Vagina (tissue), 2 donors: Measurements from ENCODE around the gene LRMDA. TPM values are rescaled to one million over a fixed set of nuclear protein-coding genes. Genes with fewer than 3 reads are reported as not detected.

Experiments
- DNase-seq, 2 donors: peaks; one replicate each; pipeline ENCODE4 v3.0.0-alpha.2; 2017; ENCODE audit errors: extremely low spot score in 2 of 2
- H3K27ac ChIP-seq: fragments of 200-600 bp; sonication (generic); one replicate; pipeline ENCODE4 v1.5.1; 2019
- H3K27me3 ChIP-seq: fragments of 200-600 bp; sonication (generic); one replicate; pipeline ENCODE4 v1.5.1; 2019
- H3K36me3 ChIP-seq, 2 donors: fragments of 200-600 bp; sonication (generic); one replicate each; pipeline ENCODE4 v1.5.1; 2017 to 2019
- H3K4me1 ChIP-seq: fragments of 200-600 bp; sonication (generic); one replicate; pipeline ENCODE4 v1.5.1; 2019
- H3K4me3 ChIP-seq, 2 donors: fragments of 200-600 bp; sonication (generic); 1 replicate in 1 of 2; 2 replicates in 1 of 2; pipeline ENCODE4 v1.5.1; 2016 to 2019
- H3K9me3 ChIP-seq: fragments of 200-600 bp; sonication (generic); one replicate; pipeline ENCODE4 v1.5.1; 2019
- CTCF ChIP-seq, 3 experiments: fragments of 450-650 bp in 2 of 3; fragments of 200-600 bp in 1 of 3; sonication (generic) in 1 of 3; IDR thresholded peaks; one replicate each; pipeline ENCODE4 v1.5.1; 2017 to 2019; ENCODE audit warnings: antibody characterized with exemption in 3 of 3, mild to moderate bottlenecking in 2 of 3, moderate library complexity in 2 of 3
- POLR2A ChIP-seq, 2 donors: fragments of 450-650 bp; IDR thresholded peaks; one replicate each; pipeline ENCODE4 v1.6.1; 2017; ENCODE audit warnings: antibody characterized with exemption in 2 of 2, mild to moderate bottlenecking in 2 of 2, moderate library complexity in 2 of 2
- POLR2AphosphoS5 ChIP-seq, 2 donors: sonication (generic); formaldehyde crosslinking; IDR thresholded peaks; one replicate each; pipeline ENCODE4 v1.9.0; 2017; ENCODE audit warnings: antibody characterized with exemption in 2 of 2, mild to moderate bottlenecking in 2 of 2, low read depth in 1 of 2; ENCODE audit not compliant: insufficient read depth in 1 of 2
- intact Hi-C: fragments of 100-400 bp; cut with DNase I; formaldehyde crosslinking; loops from one replicate; pipeline ENCODE4 v1.15.1; 2023
- total RNA-seq: library from RNA; depleted of rRNA; stranded (reverse); fragments of >200 nt; gene quantifications from one replicate; pipeline ENCODE4 v1.2.3, GENCODE V29; 2016

The LRMDA gene
- total RNA-seq, 1 donor from 2014 or later = 22.6 TPM

- Histone ChIP-seq H3K4me3 (no peak overlapping the region), H3K4me1 (no peaks in the 10 kb centered on the region), H3K36me3 (no peaks in the 10 kb centered on the region), H3K27me3 (no peaks in the 10 kb centered on the region), H3K27ac (no peak overlapping the region), H3K9me3 (no peaks in the 10 kb centered on the region)
- intact Hi-C loops = no loop called here
- no peak for DNase-seq
- TF ChIP-seq CTCF (IDR thresholded peaks at IDR 0.05) (no peak), POLR2A (IDR thresholded peaks at IDR 0.05) (no peak), POLR2AphosphoS5 (IDR thresholded peaks at IDR 0.05; ENCODE audit: insufficient read depth in 1 of 2, low read depth in 1 of 2) (no peak)
Measured at GRCh38 chr10:75753621-75754020, 322.2 kb downstream of the LRMDA start.

- H3K9me3 ChIP-seq = no peaks in the 10 kb centered on the region
- DNase-seq = no peak
- H3K27ac ChIP-seq = no peak overlapping the region
- H3K36me3 ChIP-seq = no peaks in the 10 kb centered on the region
- no peak for TF ChIP-seq POLR2A (IDR thresholded peaks at IDR 0.05)
- no peak for TF ChIP-seq POLR2AphosphoS5 (IDR thresholded peaks at IDR 0.05; ENCODE audit: insufficient read depth in 1 of 2, low read depth in 1 of 2)
- no peak for TF ChIP-seq CTCF (IDR thresholded peaks at IDR 0.05)
- H3K27me3 ChIP-seq = no peaks in the 10 kb centered on the region
- no peaks in the 10 kb centered on the region for H3K4me1 ChIP-seq
- no peak overlapping the region for H3K4me3 ChIP-seq
- intact Hi-C loops = no loop called here
Measured at GRCh38 chr10:75754096-75754831, 322.8 kb downstream of the LRMDA start.

GRCh38 chr10:75755528-75755927 lies 324.1 kb downstream of the LRMDA start:
- Histone ChIP-seq H3K36me3 (no peaks in the 10 kb centered on the region), H3K27me3 (no peaks in the 10 kb centered on the region), H3K4me1 (no peaks in the 10 kb centered on the region), H3K9me3 (no peaks in the 10 kb centered on the region), H3K27ac (no peak overlapping the region), H3K4me3 (no peak overlapping the region)
- DNase-seq = no peak
- no peak for TF ChIP-seq POLR2A (IDR thresholded peaks at IDR 0.05)
- TF ChIP-seq POLR2AphosphoS5 (IDR thresholded peaks at IDR 0.05; ENCODE audit: insufficient read depth in 1 of 2, low read depth in 1 of 2) = no peak
- no peak for TF ChIP-seq CTCF (IDR thresholded peaks at IDR 0.05)
- intact Hi-C loops = no loop called here

GRCh38 chr10:75761289-75761688 lies 329.9 kb downstream of the LRMDA start:
- no peak for DNase-seq
- Histone ChIP-seq H3K4me1 (no peaks in the 10 kb centered on the region), H3K36me3 (no peaks in the 10 kb centered on the region), H3K27ac (no peak overlapping the region), H3K27me3 (no peaks in the 10 kb centered on the region), H3K4me3 (no peak overlapping the region), H3K9me3 (no peaks in the 10 kb centered on the region)
- intact Hi-C loops = no loop called here
- TF ChIP-seq POLR2AphosphoS5 (IDR thresholded peaks at IDR 0.05; ENCODE audit: insufficient read depth in 1 of 2, low read depth in 1 of 2) (no peak), POLR2A (IDR thresholded peaks at IDR 0.05) (no peak), CTCF (IDR thresholded peaks at IDR 0.05) (no peak)

GRCh38 chr10:75762431-75762802 lies 331.0 kb downstream of the LRMDA start:
- Histone ChIP-seq H3K27ac (no peak overlapping the region), H3K36me3 (no peaks in the 10 kb centered on the region), H3K27me3 (no peaks in the 10 kb centered on the region), H3K4me1 (no peaks in the 10 kb centered on the region), H3K9me3 (no peaks in the 10 kb centered on the region), H3K4me3 (no peak overlapping the region)
- DNase-seq = no peak
- no peak for TF ChIP-seq POLR2AphosphoS5 (IDR thresholded peaks at IDR 0.05; ENCODE audit: insufficient read depth in 1 of 2, low read depth in 1 of 2)
- no peak for TF ChIP-seq CTCF (IDR thresholded peaks at IDR 0.05)
- no peak for TF ChIP-seq POLR2A (IDR thresholded peaks at IDR 0.05)
- intact Hi-C loops = no loop called here
